Chondrocyte (in vitro differentiated cells): ENCODE measurements around the gene GET3. TPM values are rescaled to one million over a fixed set of nuclear protein-coding genes. Genes with fewer than 3 reads are reported as not detected.

Source experiments
- DNase-seq: peaks from one replicate; pipeline ENCODE4 v3.0.0; 2021; ENCODE audit warnings: mixed read lengths, low spot score
- H3K27ac Mint-ChIP-seq: one replicate; pipeline ENCODE4 v1.8.0; 2021; ENCODE audit warnings: mild to moderate bottlenecking, moderate library complexity, mixed read lengths; ENCODE audit not compliant: unreplicated experiment
- H3K27me3 Mint-ChIP-seq: 2 replicates; pipeline ENCODE4 v1.8.0; 2021; ENCODE audit warnings: low read depth, mixed read lengths
- H3K36me3 Mint-ChIP-seq: 2 replicates; pipeline ENCODE4 v1.8.0; 2021; ENCODE audit warnings: low read depth, mixed read lengths
- H3K4me1 Mint-ChIP-seq: 2 replicates; pipeline ENCODE4 v1.8.0; 2021; ENCODE audit warnings: low read depth, mild to moderate bottlenecking, mixed read lengths
- H3K4me3 Mint-ChIP-seq: one replicate; pipeline ENCODE4 v1.8.0; 2021; ENCODE audit warnings: mild to moderate bottlenecking, moderate library complexity, mixed read lengths; ENCODE audit not compliant: unreplicated experiment
- H3K9me3 Mint-ChIP-seq: 2 replicates; pipeline ENCODE4 v1.8.0; 2021; ENCODE audit warnings: low read depth, mixed read lengths
- CTCF ChIP-seq: fragments of 200-600 bp; sonication (generic); IDR thresholded peaks from 2 replicates; pipeline ENCODE4 v1.5.0; 2021; ENCODE audit warnings: antibody characterized with exemption, mild to moderate bottlenecking, moderate library complexity
- total RNA-seq: library from RNA; stranded (reverse); gene quantifications from 3 replicates; pipeline ENCODE4 v1.2.1, GENCODE V29; 2021

The GET3 gene
- total RNA-seq, 1 donor from 2014 or later: 48.8 TPM

- H3K4me1 Mint-ChIP-seq: peaks cover 15% of the 10 kb centered on the region
- peaks cover 27% of the 10 kb centered on the region for H3K27me3 Mint-ChIP-seq
- DNase-seq: no peak
- TF ChIP-seq CTCF: no peak
- H3K4me3 Mint-ChIP-seq: no peak overlapping the region
- no peak overlapping the region for H3K27ac Mint-ChIP-seq
- peaks cover 4% of the 10 kb centered on the region for H3K9me3 Mint-ChIP-seq
- peaks cover 10% of the 10 kb centered on the region for H3K36me3 Mint-ChIP-seq
These were observed 14.9 kb downstream of the GET3 start for GRCh38 chr19:12752056-12752781.

DNA sequence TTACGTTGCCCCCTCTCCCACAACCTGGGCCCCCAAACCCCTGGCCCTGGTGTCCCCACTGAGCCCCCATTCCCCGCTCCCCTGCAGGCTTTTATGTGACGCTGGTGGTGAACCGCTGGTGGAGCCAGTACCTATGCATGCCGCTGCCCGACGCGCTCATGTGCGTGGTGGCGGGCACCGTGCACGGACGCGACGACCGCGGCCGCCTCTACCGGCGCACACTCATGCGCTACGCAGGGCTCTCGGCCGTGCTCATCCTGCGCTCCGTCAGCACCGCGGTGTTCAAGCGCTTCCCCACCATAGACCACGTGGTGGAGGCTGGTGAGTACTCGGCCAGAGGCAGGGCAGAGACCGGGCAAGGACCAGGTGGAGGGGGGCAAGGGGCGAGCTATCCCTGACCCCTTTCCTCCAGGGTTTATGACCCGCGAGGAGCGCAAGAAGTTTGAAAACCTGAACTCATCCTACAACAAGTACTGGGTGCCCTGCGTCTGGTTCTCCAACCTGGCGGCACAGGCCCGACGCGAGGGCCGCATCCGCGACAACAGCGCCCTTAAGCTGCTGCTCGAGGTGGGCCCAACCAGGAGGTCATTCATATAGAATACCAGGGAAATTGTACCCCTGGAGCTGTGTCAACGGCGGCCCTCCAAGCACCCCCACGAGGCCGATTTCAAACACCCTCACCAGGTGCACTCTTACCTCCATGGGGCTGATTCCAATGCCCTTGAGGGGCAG is 17.3 kb downstream of the GET3 start:
- DNase-seq: no peak
- peaks cover 19% of the 10 kb centered on the region for H3K4me1 Mint-ChIP-seq
- no peak overlapping the region for H3K27ac Mint-ChIP-seq
- no peak overlapping the region for H3K4me3 Mint-ChIP-seq
- no peaks in the 10 kb centered on the region for H3K9me3 Mint-ChIP-seq
- no peaks in the 10 kb centered on the region for H3K36me3 Mint-ChIP-seq
- TF ChIP-seq CTCF: no peak
- H3K27me3 Mint-ChIP-seq: peaks cover 27% of the 10 kb centered on the region

- Mint-ChIP-seq H3K27me3 (peaks cover 19% of the 10 kb centered on the region), H3K36me3 (no peaks in the 10 kb centered on the region), H3K4me1 (peaks cover 10% of the 10 kb centered on the region), H3K27ac (no peak overlapping the region), H3K9me3 (no peaks in the 10 kb centered on the region), H3K4me3 (no peak overlapping the region)
- DNase-seq: no peak
- TF ChIP-seq CTCF: no peak
These were observed 19.0 kb downstream of the GET3 start for GRCh38 chr19:12756150-12756883.

DNA sequence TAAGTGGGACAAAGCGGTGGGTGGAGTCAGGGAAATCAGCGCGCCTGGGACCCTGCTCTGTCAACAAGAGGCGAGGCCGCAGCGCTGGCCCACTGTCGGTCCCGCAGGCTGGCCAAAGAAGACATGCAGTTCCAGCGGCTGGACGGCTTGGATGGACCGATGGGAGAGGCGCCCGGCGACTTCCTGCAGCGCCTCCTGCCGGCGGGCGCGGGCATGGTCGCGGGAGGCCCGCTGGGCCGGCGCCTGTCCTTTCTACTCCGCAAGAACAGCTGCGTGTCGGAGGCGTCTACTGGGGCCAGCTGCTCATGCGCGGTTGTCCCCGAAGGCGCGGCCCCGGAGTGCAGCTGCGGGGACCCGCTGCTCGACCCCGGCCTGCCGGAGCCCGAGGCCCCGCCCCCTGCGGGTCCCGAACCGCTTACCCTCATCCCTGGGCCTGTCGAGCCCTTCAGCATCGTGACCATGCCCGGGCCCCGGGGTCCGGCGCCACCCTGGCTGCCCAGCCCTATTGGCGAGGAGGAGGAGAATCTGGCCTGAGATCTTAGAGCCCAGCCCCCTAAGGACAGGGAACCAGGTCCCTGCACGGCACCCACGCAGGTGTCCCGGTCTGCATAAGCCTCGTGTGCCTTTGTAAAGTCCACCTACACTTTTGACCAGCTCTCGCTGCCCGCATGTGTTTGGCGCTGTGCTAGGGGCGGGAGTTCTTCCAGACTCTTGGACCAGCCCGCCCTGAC is 20.4 kb downstream of the GET3 start:
- no peak for DNase-seq
- Mint-ChIP-seq H3K4me1 (peaks cover 10% of the 10 kb centered on the region), H3K27me3 (peaks cover 9% of the 10 kb centered on the region), H3K27ac (no peak overlapping the region), H3K4me3 (peak overlapping the region; percentile 67), H3K9me3 (no peaks in the 10 kb centered on the region), H3K36me3 (peaks cover 3% of the 10 kb centered on the region)
- peak; percentile 99 for TF ChIP-seq CTCF
